Right ventricle myocardium superior (tissue), 1 donor: ENCODE measurements around the gene ZNF641. TPM values are rescaled to one million over a fixed set of nuclear protein-coding genes. Genes with fewer than 3 reads are reported as not detected.

Experiments
- ATAC-seq: fragments of 200-7000 bp; cut with Tn5 transposase; one replicate; pipeline ENCODE4 v1.9.1; 2020; ENCODE audit warnings: mild to moderate bottlenecking; ENCODE audit not compliant: poor library complexity
- DNase-seq: peaks from one replicate; pipeline ENCODE4 v3.0.0-alpha.2; 2020
- intact Hi-C: fragments of 100-400 bp; cut with DNase I; formaldehyde crosslinking; loops from one replicate; pipeline ENCODE4 v1.11.2; 2022
- long read RNA-seq: library from polyadenylated mRNA; unstranded; transcript quantifications from one replicate; pipeline ENCODE4 v2.0.0, GENCODE V29; 2021
- total RNA-seq: library from RNA; stranded (reverse); fragmentation: NEBNext Ultra II Directional; extraction: Animal tissue kit (Norgen Biotek cat#: 25700); gene quantifications from one replicate; pipeline ENCODE4 v1.2.1, GENCODE V29; 2021
- donor health status: DM: no; HTN: yes; CAD: no; lungs with severe emphysema.

Gene ZNF641
- 13.7 TPM for total RNA-seq
- long read RNA-seq, transcript ZNF641-205 (6 exons, 1,823 nt), result major isoform, 24 of 32 reads
- long read RNA-seq, partial matches to known transcripts, result 1 of 32 reads
- long read RNA-seq, other reads (novel, unspliced or antisense), result 7 of 32 reads

DNA sequence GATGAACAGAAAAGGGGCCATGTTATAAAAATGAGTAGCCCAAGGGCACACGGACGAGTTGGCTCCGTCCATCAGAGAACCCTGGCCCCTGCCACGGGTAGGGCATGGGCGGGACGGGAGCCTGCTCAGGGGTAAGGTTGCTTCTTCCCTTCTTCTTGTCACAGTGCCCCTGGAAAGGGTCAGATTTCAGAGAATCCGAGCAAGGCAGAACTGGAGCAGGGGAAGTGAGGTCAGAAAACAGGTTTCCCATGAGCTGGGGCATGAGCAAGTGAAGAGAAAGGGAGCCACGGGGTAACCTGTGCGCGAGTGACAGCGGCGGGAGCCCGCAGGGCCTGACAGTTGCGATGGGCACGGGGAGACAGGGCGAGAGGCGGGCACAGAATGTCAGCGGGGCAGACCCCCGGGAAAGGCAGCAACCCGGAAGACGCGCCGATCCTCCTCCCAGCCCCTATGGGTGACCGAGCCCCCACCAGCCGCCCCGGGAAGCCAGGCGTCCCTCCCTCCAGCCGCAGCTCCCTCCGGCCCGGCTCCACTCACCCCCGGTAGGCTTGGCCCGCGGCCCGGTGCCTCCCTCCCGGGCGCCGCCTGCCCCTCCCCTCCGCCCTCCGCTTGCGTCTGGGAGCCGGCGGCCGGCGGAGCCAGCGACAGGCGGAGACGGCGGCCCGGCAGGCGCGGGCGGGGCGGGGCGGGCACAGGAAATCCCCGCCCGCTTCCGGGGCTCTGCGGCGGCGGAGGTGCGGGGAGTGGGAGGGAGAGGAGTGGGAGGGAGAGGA lies at the start of gene ZNF641:
ZNF641 (minus strand) TSS at position 671 of the 773 bp plus-strand sequence. CDS start 2,829 bp downstream, outside the sequence.
- DNase-seq, result peak; percentile 91
- ATAC-seq, result peak; percentile 98
- intact Hi-C loops, result no loop called here

DNA sequence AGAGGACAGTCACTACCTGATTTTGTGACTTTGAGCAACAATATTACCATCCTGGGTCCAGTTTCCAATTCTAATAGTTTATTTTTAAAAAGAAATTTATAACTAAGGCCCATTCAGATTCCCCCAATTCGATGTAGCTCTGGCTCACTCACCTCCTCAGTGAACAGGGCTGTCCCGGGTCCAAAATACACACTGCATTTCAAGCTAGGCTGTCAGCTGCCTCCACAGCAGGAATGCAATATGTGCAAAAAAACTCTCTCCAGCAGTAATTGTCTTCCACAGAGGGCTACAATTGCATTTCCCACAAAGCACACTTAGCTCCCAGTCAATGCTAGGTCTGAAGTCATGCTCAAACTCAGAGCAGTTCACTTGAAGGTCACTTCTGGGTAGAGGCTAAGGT lies 39.3 kb upstream of the ZNF641 start:
- ATAC-seq, result no peak
- no peak for DNase-seq
- intact Hi-C loops, result no loop called here

DNA sequence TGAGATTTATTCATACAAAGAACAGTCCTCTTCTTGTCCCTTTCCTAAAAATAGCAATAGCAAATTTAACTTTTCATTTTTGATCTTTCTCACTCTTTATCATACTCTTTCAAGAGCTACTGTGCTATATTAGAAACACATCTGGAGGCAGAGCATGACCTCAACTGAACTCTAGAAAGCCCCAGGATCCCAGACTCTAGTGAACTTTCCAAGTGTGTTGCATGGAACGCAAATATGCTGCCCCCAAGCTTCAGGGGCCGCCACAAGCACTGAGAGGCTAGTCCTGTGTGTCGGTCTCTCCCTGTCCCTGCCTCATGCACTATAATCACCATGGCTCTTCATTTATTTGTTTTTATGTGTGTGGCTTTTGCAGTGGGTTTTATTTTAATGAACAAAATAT lies 38.7 kb upstream of the ZNF641 start:
- DNase-seq (no peak), ATAC-seq (peak; percentile 75)
- intact Hi-C loops, result no loop called here

DNA sequence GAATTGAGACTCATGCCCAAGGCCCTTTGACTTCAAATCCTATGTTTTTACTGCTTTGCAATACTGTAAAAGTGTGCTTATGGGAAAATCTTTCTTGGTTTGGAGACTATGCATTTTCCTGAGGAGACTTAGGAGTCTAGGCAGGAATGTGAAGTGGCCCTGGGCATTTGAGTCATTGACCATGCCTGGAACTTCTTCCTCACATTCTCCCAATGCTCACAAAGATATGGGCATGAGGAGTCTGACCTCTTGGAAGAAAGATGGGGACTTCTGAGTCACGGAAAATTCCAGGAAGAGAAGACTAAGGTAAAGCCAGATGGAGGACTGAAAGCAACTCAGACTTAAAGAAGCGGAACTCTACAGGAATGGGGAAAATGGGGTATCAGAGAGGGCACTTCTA lies 38.2 kb upstream of the ZNF641 start:
- intact Hi-C loops, result no loop called here
- DNase-seq (no peak), ATAC-seq (no peak)

DNA sequence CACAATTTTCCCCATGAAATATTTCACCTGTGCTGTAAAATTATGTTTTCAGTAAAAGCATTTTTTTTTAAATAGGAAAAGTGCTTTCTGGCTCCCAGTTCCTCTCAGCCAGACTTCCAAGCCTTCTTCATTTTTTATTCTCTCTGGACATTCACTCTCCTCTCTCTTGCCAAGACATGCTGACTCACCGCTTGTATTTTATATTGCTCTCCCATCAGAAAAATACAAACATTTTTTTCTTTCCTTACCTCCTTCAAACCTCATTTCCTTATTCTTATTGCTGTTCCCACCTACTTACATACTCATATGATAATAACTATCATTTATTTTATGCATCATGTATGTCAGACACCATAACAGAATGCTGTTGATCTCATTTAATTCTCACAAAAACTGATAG lies 37.7 kb upstream of the ZNF641 start:
- DNase-seq, result no peak
- peak; percentile 74 for ATAC-seq
- intact Hi-C loops, result no loop called here

DNA sequence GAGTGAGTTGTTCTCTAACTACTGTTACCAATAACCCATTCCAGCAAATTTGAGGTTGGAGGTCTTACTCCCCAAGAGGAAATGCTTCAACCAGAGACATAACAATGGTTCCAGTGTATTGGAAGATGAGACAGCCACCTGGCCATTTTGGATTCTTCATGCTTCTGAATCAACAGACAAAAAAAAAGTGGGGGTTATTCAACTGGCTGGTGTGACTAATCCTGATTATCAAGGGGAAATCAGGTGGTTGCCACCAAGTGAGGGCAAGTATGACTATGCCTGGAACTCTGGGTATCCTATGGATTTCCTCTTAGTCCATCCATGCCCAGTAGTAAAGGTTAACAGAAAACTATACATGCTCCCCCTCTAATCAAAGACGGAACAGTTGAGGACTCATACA lies 29.9 kb upstream of the ZNF641 start:
- DNase-seq, result no peak
- intact Hi-C loops, result no loop called here
- no peak for ATAC-seq

DNA sequence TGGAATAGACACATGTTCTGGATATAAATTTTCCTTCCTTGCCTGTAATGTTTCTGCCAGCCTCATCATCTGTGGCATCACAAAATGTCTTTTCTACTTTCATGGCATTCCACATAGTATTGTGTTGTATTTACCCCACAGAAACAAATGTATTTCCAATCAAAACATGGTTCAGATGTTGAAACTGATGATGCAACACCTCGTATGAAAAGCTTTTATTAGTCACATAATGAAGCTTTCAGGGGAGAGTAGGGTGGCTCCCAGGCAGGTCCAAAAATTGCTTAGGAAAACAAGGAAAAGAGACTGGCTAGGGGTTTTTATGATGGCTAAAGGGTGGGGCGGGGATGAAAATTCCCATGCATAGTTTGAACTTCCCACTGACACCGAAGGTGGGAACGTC lies 29.1 kb upstream of the ZNF641 start:
- DNase-seq (no peak), ATAC-seq (no peak)
- intact Hi-C loops, result no loop called here

DNA sequence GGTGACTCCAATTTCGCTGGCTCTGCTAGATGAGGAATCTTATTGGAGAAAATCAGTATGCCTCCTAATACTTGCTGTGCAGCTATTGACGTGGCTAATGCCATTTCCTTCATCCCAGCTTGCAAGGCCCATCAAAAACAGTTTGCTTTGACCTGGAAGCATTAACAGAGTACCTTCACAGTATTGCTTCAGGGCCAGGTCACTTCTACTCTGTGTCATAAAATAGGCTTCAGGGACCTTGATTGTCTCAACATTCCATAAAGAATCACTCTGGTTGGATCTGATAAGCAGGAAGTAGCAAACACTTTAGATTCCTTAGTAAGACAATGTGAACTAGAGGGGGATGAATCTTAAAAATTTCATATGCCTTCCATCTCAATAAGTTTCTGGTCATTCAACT lies 26.9 kb upstream of the ZNF641 start:
- intact Hi-C loops, result no loop called here
- DNase-seq (no peak), ATAC-seq (no peak)

DNA sequence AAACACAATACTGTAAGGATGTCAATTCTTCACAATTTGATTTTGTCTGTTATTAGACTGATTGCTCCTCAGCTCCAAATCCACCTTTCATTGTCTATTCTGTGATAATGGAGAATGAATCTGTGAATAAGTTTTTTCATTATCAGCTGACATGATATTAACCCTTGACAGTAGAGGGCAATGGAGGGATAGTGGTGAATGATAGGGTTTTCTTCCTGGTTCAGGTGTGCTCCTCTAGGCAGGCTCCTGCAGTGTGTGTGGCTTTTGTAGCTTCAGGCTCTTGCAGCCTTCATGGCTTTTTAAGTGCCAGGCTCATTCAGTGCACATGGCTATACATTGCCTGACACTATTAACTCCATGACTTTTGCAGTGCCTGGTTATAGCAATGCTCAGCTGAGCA lies 23.4 kb upstream of the ZNF641 start:
- intact Hi-C loops, result no loop called here
- DNase-seq, result no peak
- ATAC-seq, result no peak

DNA sequence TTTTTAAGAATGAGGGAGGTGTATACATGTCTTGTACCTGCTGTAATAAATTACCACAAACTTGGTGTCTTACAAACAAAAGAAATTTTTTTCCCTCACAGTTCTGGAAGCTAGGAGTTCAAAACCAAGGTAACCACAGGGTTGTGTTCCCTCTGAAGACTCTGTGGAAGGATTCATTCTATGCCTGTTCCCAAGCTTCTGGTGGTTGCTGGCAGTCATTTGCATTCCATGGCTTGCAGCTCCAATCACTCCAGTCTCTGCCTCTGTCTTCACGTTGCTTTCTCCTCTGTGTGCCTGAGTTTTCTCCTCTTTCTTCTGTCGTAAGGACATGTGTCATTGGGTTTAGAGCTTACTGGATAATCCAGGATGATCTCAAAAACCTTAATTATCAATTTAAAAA lies 15.4 kb upstream of the ZNF641 start:
- ATAC-seq (no peak), DNase-seq (no peak)
- intact Hi-C loops, result no loop called here

DNA sequence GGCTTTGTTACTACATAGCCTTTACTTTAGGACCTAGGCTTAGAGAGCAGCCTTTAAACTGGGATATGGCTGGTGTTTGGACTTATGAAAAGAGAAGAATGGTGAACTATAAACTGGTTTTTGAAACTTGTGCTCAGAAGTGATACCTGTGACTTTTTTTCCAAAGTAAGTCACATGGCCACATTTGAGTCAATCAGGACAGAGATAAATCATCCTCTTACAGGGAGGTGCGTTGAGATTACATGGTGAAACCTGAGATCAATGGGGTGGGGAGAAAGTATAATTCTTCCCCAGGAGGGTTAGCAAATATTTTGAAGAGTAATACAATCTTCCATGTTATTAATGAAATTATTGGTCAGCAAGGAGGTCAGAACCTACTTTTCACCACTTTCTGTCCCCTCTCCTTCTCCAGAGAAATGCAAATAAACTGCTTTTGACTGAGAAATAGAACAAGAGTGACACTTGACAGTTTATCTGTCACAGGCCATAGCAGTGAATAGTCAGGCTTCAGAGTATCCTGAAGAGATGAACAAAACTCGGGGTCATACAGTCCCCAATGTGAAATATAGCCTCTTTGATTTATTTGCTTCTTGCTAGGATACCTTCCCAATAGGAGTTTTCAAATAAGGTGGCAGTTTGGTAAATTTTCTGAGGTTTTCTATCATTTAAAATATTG lies 11.1 kb upstream of the ZNF641 start:
- ATAC-seq (no peak), DNase-seq (no peak)
- intact Hi-C loops, result no loop called here

DNA sequence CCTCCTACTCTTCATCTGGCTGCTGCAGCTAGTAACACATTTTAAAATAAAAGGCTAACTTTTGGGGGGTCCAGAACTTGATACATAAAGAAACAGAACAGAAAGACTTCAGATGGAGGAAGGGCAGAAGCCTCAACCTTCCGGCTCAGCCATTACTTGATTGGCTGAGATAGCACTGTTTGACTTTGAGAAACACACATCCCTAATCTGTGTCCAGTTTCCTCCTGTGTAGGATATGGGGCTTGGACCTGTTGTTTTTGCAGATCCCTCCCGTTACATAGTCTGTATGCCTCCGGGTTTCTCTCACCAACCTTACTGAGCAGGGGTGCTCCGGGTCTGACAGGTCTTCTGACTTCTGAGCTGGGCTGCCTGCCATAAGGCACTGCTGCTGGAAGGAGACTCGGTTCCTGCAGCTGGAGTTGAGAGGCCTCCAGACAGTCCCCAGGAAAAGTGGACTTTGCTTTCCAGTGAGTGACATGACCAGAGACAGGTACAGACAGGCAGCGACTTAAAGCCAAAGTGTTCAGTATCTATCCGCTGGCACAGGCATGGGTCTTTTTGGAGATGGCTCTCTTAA lies 8.3 kb upstream of the ZNF641 start:
- no peak for ATAC-seq
- intact Hi-C loops, result no loop called here
- DNase-seq, result no peak

DNA sequence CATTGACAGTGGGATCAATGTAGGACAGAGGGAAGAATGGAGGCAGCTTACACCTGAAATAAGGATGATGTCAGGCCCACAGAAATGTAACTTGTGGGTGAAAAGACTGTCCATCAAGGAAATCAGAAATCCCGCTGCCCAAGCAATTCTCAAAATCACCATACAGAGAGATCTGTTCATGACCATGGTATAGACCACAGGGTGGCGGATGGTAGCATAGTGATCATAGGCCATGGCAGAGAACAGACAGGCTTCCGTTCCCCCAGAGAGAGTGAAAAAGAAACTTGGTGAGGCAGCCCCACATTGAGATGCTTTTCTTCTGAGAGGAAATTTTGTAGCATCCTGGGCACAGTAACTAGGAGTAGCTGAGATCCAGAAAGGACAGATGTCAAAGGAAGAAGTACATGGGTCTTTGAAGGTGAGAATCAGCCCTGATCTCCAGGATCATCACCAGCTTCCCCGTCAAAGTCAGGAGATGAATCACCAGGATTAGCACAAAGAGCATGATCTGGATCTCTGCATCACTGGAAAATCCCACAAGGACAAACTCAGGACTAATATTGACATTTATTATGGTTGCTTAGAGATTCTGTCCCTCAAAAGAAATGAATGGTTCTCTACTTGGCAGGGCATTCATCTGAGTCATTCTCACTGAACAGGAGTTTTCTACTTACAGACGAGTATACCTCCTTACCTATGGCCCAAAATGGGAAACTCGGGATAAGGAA lies 5.5 kb upstream of the ZNF641 start:
- no peak for ATAC-seq
- intact Hi-C loops, result no loop called here
- no peak for DNase-seq

DNA sequence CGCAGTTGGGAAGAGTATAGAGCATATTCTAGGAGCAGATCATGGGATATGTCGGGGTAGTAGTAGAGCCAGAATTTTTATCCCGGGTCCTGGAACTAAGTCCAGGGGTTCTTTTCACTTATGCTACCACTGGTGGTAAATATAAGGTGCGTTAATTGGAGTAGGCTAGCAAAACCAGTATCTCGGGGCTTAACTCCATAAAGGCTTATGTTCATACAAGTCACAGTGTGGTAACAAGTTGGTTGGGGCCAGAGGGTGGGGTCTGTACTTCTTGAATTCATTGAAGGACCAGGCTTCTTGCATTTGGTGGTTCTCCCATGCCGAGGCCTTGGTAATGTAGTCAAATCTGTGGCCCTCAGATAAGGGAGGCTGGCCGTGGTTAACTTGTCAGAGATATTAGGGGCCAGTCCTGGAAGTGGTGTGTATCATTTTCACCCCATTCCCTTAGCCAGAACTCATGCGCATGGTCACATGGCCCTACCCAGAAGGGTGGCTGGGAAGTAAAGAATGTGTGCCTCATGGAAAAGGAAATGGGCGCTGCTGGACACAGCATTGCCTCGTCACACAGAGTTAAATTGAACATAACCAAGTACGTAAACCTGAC lies 1.5 kb upstream of the ZNF641 start:
- DNase-seq (no peak), ATAC-seq (no peak)
- intact Hi-C loops, result no loop called here

DNA sequence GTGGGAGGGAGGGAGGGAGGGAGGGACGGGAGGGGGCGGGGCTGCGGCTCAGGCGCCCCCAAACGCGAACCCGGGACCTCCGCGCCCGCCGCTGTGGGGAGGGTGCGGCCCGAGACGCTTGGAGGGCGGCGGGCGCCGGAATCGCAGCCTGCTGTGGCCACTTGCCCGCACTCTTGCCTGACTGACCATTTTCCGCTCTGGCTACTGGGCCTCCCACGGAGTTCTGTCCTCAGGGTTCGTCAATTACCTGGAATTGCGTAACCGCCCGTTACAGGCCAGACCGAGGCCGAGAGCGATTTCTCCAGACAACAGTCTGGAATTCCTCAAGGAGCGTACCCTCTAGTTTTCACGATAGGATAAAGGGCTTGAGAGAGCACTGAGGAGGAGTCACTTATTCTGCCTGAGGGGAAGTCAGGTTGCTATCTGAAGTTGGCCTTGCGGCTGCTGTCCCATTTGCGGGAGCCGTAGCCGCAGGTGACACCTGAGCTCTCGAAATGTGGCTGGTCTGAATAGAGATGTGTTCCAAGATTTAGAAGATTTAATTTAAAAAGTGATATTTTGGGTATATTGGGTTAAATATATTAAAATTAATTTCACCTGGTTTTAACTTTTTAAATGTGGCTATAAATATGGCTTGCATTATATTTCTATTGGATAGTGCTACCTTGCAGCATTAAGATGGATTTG lies 446 bp upstream of the ZNF641 start:
- intact Hi-C loops, result no loop called here
- DNase-seq, result peak; percentile 87
- peak; percentile 79 for ATAC-seq

DNA sequence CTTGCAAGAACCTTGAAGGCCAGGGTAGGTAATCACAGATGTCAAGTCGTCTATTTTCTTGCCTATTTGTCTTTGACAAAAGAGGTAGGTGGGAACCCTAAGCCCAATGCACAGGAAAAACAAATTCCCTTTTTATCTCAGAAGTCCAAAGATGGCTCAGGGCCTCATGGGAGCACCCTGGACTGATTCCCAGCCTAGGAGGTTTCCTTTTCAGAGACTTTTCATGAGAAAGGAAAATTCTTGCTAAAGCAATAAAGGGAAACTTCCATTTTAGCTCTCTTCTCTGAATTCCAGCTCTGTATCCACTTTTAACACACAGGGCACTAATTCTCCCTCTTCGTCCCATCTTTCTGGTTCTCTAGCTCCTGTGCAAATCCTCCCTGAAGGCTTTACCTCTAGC lies 1.2 kb downstream of the ZNF641 start:
- ATAC-seq, result no peak
- DNase-seq, result peak; percentile 69
- intact Hi-C loops, result loop anchor here (10.0 kb wide), 1 partner anchor 155 kb away; no protein-coding TSS in a partner anchor

DNA sequence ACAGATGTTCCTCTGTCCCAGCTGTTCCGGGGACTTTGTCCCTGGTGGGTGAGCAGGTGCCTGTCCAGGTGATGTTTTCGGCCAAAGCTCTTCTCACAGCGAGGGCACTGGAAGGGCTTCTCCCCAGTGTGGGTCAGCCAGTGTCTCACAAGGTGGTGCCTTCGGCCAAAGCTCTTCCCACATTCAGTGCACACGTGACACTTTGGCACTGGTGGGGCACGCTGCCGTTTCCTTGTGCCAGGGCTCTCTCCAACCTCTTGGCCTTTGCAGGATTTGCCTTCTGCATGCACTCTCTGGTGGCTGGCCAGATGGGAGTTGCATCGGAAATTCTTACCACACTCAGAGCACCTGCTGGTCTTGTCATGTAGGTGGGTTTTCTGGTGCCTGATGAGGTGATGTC lies 7.7 kb downstream of the ZNF641 start:
- intact Hi-C loops, result loop anchor here (10.0 kb wide), 1 partner anchor 148 kb away; no protein-coding TSS in a partner anchor
- DNase-seq (no peak), ATAC-seq (no peak)

DNA sequence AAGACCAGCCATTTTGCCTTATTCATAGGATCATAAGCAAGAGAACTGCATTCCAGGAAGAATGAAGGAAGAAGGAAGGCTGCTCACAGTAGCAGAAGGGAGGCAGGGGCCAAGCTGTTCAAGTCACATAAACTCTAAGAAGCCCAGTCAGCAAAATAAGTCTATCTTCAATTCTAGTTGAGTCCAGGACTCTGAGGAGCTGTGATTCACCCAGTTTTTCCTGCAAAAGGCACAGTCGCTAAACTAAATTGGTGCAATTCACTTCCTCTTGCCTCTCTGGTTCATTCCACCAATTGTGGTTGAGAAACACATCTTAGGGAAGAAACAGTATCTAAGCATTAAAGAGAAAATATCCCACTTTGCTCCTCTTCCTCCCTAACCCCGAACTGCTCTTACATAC lies 9.8 kb downstream of the ZNF641 start:
- intact Hi-C loops, result loop anchor here (10.0 kb wide), 1 partner anchor 146 kb away; no protein-coding TSS in a partner anchor
- ATAC-seq, result no peak
- DNase-seq, result no peak
